Myocyte (in vitro differentiated cells): ENCODE measurements around the gene SYNM. TPM values are rescaled to one million over a fixed set of nuclear protein-coding genes. Genes with fewer than 3 reads are reported as not detected.

Experiments
- DNase-seq: peaks from one replicate; pipeline ENCODE4 v3.0.0-alpha.2; 2012; ENCODE audit warnings: low read depth
- total RNA-seq: library from RNA; depleted of rRNA; stranded (reverse); fragments of >200 nt; gene quantifications from 2 replicates; pipeline ENCODE4 v1.2.3, GENCODE V29; 2014

SYNM gene
- total RNA-seq, 1 donor from 2014 or later = 12.0 TPM

DNA sequence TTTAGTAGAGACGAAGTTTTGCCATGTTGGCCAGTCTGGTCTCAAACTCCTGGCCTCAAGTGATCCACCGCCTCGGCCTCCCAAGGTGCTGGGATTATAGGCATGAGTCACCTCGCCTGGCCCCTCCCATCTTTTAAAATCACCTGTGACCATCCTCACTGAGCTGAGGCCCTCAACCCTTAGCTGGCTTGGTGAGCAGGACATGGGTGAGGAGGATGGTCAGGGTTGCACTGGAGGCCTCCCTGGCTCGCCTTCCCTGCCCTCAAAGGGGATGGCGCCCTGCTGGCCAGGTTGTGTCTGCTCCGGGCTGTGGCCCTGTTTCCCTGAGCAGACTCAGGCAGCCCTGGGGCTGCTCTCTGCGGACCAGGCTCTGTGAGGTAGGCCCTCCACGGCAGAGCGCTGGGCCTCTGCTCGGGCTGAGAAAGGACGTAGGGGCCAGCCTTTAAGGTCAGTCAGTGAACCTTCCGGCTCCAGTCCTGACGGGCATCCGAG, 33.7 kb downstream of the SYNM start:
- no peak for DNase-seq

- DNase-seq = no peak
Measured at GRCh38 chr15:99139276-99139675, 34.4 kb downstream of the SYNM start.

GRCh38 chr15:99140590-99140989, 35.7 kb downstream of the SYNM start:
- no peak for DNase-seq

GRCh38 chr15:99141943-99142342, 37.1 kb downstream of the SYNM start:
- no peak for DNase-seq

- no peak for DNase-seq
Measured at GRCh38 chr15:99142562-99142961, 37.7 kb downstream of the SYNM start.

DNA sequence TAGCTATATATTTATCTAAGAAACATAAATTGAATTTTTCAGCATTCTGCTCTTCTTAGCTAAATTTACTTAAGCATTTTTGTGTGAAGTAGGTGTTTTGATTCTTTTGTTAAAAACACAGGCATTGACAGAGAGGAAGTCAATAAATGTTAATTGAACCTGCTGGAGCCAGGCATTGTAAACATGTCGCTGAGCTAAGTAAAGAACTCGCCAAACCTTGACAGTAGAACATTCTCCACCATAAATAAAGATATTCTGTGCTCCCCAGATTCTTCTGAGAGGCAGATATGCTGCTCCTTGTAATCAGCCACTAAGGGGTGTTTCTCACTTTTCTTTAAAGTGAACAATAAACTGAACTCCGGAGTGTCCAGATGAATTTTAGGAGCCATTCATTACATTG, 38.4 kb downstream of the SYNM start:
- DNase-seq = no peak

DNA sequence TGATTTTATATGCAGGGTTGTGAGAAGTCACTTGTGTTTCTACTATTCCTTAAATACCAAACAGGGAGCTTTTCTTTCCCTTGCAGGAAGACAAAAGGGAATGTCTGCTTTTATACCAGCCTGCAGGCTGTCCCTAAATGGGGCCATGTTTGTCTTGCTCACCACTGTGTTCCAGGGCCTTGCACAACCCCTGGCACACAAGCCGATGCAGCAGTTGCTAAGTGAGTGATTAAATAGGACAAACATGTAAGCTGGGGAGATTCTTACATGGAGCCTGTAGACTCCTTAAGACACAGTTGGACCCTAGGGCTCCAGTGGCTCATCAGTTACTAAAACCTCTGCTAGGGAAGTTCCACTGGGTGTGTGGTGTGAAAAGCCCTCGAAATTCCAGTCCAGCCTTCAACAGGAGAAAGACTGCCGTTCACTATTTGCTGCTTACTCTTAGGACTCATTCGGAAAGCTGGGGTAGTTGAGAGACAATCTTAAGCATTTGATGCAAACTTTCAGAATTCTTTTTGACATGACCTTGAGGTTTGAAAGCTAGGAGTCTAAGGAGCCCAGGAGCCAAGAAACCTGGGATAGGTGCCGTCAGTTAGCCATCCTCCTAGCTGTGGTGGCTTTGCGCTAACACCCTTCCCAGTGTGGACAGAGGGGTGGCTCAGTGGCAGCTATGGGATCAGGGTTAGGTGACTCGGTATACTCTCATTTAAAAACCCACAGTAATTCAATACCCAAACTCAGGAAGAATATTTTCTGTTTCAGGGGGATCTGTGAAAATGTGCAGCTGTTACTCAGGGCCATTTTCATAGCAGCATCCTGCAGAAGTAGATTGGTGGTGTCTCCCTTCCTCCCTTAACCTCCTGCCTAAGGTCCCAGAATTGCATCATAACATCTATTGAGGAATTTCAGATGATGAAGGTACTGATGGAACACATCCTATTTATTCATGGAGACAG, 39.1 kb downstream of the SYNM start:
- peak; percentile 22 for DNase-seq

DNA sequence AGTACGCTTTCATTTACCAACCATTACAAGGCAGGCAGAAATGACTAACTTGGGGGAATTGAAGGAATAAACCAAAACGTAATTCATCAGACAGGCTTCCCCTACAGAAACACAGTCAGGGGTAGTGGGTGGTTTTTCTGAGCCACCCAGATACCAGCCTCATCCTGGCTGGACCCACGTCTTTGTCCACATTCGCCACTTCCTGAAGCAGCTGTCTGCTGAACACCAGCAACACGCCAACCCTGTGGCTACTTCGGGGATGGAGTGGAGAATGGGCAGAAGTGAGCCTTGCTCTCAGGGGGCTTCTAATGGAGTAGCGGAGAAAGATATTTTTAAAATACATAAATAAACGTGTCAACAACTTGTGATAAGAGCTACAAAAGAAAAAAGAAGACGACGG, 40.1 kb downstream of the SYNM start:
- DNase-seq = peak; percentile 36

- no peak for DNase-seq
Measured at GRCh38 chr15:99145778-99146177, 40.9 kb downstream of the SYNM start.

DNA sequence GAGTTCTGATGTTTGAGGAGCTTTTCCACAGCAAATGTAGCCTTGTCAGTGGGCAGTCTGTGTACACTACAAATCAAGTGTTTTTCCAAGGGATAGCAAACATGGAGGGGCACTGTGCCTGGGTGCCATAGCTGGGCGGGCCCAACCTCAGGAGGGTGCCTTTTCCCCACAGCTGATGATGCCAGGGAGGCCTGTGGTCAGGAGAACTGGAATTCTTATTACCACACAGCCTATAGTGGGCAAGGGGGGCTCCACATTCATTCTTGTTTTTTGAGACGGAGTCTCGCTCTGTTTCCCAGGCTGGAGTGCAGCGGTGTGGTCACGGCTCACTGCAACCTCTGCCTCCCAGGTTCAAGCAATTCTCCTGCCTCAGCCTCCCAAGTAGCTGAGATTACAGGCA, 41.8 kb downstream of the SYNM start:
- DNase-seq = peak; percentile 59

DNA sequence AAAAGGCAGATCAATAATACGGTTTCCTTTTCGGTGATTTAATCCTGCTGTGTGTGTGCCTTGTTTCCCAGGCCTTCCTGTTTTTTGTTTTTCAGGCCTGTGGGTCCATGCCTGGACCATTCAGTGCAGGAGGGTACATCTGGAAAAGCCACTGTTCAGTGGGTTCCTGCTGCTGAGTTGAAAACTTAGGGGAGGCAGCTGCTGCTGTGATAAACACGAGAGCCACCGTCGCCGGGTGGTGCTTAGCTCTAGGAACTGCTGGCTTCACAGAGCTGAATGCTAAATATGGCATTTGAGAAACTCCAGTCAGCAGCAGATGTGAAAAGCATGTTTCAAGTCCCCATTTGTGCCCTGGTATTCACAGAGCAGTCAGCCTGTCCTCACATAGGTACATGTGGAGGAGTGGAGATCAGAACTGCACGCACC, 44.0 kb downstream of the SYNM start:
- peak; percentile 74 for DNase-seq

DNA sequence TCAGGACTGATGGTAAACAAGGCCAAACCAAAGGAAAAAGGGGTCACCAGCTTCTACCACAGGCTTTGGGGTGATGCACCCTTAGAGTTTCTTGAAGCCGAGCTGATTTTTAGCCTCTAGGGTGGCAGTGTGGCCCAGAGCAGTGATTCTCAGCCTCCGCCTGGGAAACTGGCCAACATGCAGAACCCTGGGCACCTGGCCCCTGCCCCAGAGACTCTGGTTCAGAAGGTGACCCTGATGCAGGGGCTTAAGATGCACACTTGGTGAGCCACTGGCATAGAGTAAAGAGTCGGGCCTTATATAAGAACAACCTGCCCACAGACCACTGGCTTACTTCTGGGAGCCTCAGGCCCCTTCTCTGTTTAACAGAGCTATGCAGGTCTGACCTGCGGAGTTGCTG, 44.5 kb downstream of the SYNM start:
- no peak for DNase-seq

DNA sequence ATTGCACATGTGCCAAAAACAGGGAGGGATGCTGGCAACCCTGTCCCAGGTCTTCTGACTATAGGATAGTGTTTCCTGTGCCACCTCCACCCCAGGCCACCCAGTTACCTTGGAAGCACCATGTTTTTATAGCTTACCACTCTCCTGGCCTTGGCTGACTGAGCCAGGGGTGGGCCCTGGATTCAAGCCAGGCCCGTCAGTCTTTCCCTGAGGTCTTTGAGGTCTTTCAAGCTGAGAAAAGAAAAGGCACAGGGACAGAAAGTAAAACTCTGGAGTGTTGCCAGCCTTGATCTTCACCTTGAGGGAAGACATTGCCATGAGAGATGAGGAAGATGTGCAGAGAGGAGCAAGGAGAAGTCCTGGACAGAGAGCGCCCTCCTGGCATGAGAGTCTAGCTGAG, 46.3 kb downstream of the SYNM start:
- DNase-seq = no peak

DNA sequence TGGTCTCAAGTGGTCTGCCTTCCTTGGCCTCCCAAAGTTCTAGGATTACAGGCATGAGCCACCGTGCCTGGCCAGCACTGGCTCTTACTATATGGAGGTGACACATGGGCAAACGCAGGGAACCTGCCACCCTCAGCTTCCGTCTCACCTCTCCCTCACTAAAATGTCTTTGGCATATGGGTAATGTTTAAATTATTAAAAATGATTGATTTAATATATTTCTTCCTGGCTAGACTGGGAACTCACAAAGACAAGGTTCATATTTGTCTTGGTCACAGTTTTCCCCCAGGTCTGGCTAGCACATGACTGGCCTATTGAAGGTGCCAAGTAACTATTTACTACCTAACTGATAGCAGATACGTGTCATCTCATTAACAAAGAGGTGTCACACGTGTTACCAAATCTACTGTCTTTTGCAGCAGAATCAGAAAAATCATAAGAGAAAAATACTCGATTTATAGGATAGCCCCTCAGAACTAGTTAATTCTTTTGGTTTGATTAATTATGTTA, 48.2 kb downstream of the SYNM start:
- no peak for DNase-seq

- no peak for DNase-seq
Measured at GRCh38 chr15:99154271-99154670, 49.4 kb downstream of the SYNM start.

DNA sequence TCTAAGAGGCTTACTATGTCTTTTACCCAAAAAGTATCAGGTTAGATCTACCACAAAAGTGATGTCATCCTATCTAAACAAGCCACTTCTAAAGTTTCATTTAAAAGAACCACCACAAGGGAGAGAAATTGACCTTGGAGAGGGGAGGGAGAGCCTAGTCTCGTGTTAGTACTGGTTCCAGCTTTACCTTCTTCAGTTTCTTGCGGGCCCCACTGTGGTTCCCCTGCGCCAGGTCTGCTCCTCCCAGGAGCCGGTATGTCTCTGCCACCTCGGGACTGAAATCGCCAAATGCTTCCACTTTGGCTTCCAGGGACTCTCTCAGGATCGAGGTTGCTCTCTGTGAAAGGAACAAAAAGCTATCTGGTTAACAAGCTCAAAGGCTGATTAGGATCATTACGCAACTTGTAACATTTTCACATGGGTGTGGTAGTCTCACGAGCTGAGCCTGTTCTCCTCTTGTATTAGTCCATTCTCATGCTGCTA, 51.1 kb downstream of the SYNM start:
- no peak for DNase-seq

- DNase-seq = no peak
Measured at GRCh38 chr15:99157456-99157855, 52.6 kb downstream of the SYNM start.

DNA sequence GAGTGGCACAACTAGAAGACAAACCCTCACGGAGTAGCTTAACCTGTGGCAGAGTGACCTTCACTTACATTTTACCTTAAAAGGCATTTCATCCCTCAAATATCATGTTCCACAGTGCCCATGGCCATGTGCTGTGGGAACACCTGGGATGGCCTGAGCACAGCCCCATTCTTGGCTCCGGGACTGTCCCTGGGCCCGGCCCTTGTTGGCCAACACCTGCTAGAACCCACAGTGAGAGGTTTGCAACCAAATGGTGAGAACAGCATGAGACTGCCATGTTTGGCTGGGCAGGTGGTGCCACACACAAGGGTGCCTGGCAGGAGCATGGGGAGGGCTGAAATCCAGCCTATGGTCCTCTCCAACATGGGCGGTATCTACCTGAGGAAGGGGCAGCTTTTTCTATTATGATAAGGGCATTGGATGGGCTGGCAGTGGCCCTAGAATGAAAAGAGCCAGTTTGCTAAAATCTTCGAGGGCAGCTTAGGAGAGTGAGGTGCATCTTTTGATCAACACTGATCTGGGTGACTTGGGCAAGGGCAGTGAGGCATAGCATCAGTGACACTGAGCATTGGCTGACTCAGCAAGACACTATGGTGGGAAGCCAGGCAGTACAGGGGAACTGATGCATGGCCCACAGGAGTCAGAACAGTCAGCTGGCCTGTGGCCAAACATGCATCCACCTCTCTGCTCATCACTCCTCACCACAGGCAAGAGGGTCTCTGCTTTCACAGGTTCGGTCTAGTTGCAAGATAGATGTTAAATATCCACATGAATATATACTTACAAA, 53.9 kb downstream of the SYNM start:
- no peak for DNase-seq

DNA sequence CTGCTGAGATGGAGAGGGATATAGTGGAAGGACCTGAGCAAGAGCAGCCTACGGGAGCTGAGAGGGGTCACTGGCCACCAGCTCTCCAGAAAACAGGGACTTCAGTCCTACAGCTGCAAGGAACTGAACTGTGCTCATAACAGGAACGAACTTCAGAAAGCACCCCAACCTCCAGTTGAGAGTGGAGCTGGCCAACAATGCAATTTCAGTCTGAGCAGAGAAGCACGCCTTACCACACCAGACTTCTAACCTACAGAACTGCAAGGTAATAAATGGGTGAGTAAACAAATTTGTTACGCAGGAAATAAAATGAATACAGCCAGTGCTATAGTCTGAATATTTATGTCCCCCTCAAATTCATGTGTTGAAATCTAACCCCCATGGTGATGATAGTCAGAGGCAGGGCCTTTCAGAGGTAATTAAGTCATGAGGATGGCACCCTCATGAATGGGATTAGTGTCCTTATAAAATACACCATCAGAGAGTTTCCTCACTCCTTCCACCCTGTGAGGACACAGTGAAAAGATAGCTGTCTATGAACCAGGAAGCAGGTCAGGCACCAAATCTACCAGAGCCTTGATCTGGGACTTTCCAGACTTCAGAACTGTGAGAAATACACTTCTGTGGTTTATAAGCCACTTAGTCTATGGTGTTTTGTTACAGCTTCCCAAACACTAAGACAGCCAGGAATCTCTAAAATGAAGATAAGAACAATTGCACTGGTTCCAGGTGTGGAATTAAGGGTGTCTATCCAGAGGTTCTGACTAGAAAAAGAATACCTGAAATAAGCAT, 58.6 kb downstream of the SYNM start:
- DNase-seq = no peak

- DNase-seq = no peak
Measured at GRCh38 chr15:99164119-99164518, 59.2 kb downstream of the SYNM start.
